ENCODE data around the gene POLR2B.
"Not testable (repeated sequence)": the region's sequence is repeated elsewhere in the genome, so short reads cannot be mapped to it uniquely, and the experiment has no call there.

Gene POLR2B

GRCh38 chr4:57053508-57053907 lies 74.8 kb downstream of the POLR2B start:
- no peak for DNase-seq (ENCODE audit: low read depth in 2 of 2)

- DNase-seq (ENCODE audit: low read depth in 2 of 2) = no peak
Observed at GRCh38 chr4:57055886-57056285, 77.2 kb downstream of the POLR2B start.

- DNase-seq (ENCODE audit: low read depth in 2 of 2) = no peak
Observed at GRCh38 chr4:57059890-57060716, 81.4 kb downstream of the POLR2B start.

GRCh38 chr4:57060717-57061067 lies 82.0 kb downstream of the POLR2B start:
- DNase-seq (ENCODE audit: low read depth in 2 of 2) = not testable (repeated sequence)

GRCh38 chr4:57061395-57061794 lies 82.7 kb downstream of the POLR2B start:
- no peak for DNase-seq (ENCODE audit: low read depth in 2 of 2)

GRCh38 chr4:57063518-57063917 lies 84.8 kb downstream of the POLR2B start:
- no peak for DNase-seq (ENCODE audit: low read depth in 2 of 2)

- no peak for DNase-seq (ENCODE audit: low read depth in 2 of 2)
Observed at GRCh38 chr4:57064120-57064519, 85.4 kb downstream of the POLR2B start.

- DNase-seq (ENCODE audit: low read depth in 2 of 2) = no peak
Observed at GRCh38 chr4:57064811-57065711, 86.4 kb downstream of the POLR2B start.

- DNase-seq (ENCODE audit: low read depth in 2 of 2) = no peak
Observed at GRCh38 chr4:57065730-57066482, 87.2 kb downstream of the POLR2B start.

GRCh38 chr4:57068237-57068981 lies 89.7 kb downstream of the POLR2B start:
- no peak for DNase-seq (ENCODE audit: low read depth in 2 of 2)

GRCh38 chr4:57070461-57070860 lies 91.8 kb downstream of the POLR2B start:
- DNase-seq (ENCODE audit: low read depth in 2 of 2) = no peak

- DNase-seq (ENCODE audit: low read depth in 2 of 2) = no peak
Observed at GRCh38 chr4:57071326-57071725, 92.6 kb downstream of the POLR2B start.

GRCh38 chr4:57073559-57073958 lies 94.9 kb downstream of the POLR2B start:
- no peak for DNase-seq (ENCODE audit: low read depth in 2 of 2)

- DNase-seq (ENCODE audit: low read depth in 2 of 2) = no peak
Observed at GRCh38 chr4:57074744-57075143, 96.0 kb downstream of the POLR2B start.

- no peak for DNase-seq (ENCODE audit: low read depth in 2 of 2)
Observed at GRCh38 chr4:57075367-57075766, 96.7 kb downstream of the POLR2B start.

GRCh38 chr4:57076646-57077045 lies 98.0 kb downstream of the POLR2B start:
- no peak for DNase-seq (ENCODE audit: low read depth in 2 of 2)

GRCh38 chr4:57077550-57078343 lies 99.1 kb downstream of the POLR2B start:
- no peak for DNase-seq (ENCODE audit: low read depth in 2 of 2)

- DNase-seq (ENCODE audit: low read depth in 2 of 2) = no peak
Observed at GRCh38 chr4:57078685-57079521, 100.2 kb downstream of the POLR2B start.

Measured in stimulated activated CD4-positive, alpha-beta T cell treated with anti-CD3 and anti-CD28 coated beads, Interleukin-1b, Interleukin-23, amount 100 ng/mL, for 4 hours (primary cell).